Liver (tissue), 9 donors: ENCODE results near the gene C1orf21. TPM values are rescaled to one million over a fixed set of nuclear protein-coding genes. Genes with fewer than 3 reads are reported as not detected.
A peak's percentile ranks its signal among the peaks of the same experiment; 100 is the strongest.

Experiments used
- DNase-seq: peaks from one replicate; pipeline ENCODE4 v3.0.0-alpha.2; 2017; ENCODE audit warnings: low spot score
- H3K27ac ChIP-seq, 2 donors: one replicate each; pipeline ENCODE4 v1.7.0; 2013; ENCODE audit warnings: inconsistent platforms in 2 of 2, low read length in 2 of 2, control low read depth in 1 of 2, low read depth in 1 of 2, mild to moderate bottlenecking in 1 of 2
- H3K27me3 ChIP-seq, 4 donors: one replicate each; pipeline versions ENCODE4 v1.6.1 to v1.7.0; 2013; ENCODE audit warnings: low read length in 3 of 4, inconsistent platforms in 1 of 4, mild to moderate bottlenecking in 1 of 4, moderate library complexity in 1 of 4; ENCODE audit not compliant: control insufficient read depth in 4 of 4, insufficient read depth in 4 of 4
- H3K36me3 ChIP-seq, 4 donors: one replicate each; pipeline versions ENCODE4 v1.6.1 to v1.7.0; 2013; ENCODE audit warnings: low read length in 3 of 4, mild to moderate bottlenecking in 3 of 4, low read depth in 1 of 4, moderate library complexity in 1 of 4; ENCODE audit not compliant: control insufficient read depth in 4 of 4, insufficient read depth in 3 of 4
- H3K4me1 ChIP-seq, 4 donors: one replicate each; pipeline versions ENCODE4 v1.6.1 to v1.7.0; 2013; ENCODE audit warnings: low read length in 3 of 4, mild to moderate bottlenecking in 3 of 4, moderate library complexity in 1 of 4; ENCODE audit not compliant: control insufficient read depth in 4 of 4, insufficient read depth in 4 of 4
- H3K4me3 ChIP-seq, 3 donors: one replicate each; pipeline versions ENCODE4 v1.6.1 to v1.7.0; 2013; ENCODE audit warnings: low read length in 3 of 3, control low read depth in 1 of 3, low read depth in 1 of 3, mild to moderate bottlenecking in 1 of 3
- H3K9ac ChIP-seq, 2 donors: one replicate each; pipeline ENCODE4 v1.7.0; 2013; ENCODE audit warnings: low read length in 2 of 2, mild to moderate bottlenecking in 2 of 2, moderate library complexity in 2 of 2, control low read depth in 1 of 2, low read depth in 1 of 2
- H3K9me3 ChIP-seq, 4 donors: one replicate each; pipeline versions ENCODE4 v1.6.1 to v1.7.0; 2013; ENCODE audit warnings: low read length in 3 of 4; ENCODE audit not compliant: control insufficient read depth in 4 of 4
- ATF3 ChIP-seq: IDR thresholded peaks from 2 replicates; pipeline ENCODE4 v1.6.1; 2016; ENCODE audit warnings: antibody characterized with exemption
- EGR1 ChIP-seq, 2 donors: IDR thresholded peaks; 2 replicates each; pipeline ENCODE4 v1.6.1; 2016 to 2018; ENCODE audit warnings: antibody characterized with exemption in 2 of 2, low read depth in 2 of 2
- FOXA2 ChIP-seq: IDR thresholded peaks from 2 replicates; pipeline ENCODE4 v1.6.1; 2016; ENCODE audit warnings: antibody characterized with exemption
- GABPA ChIP-seq, 2 donors: IDR thresholded peaks in 1 of 2; conservative IDR thresholded peaks in 1 of 2; 2 replicates each; pipeline ENCODE4 v1.6.1; 2016; ENCODE audit warnings: antibody characterized with exemption in 2 of 2, mild to moderate bottlenecking in 1 of 2, moderate library complexity in 1 of 2
- HNF4A ChIP-seq, 2 donors: conservative IDR thresholded peaks; 2 replicates each; pipeline ENCODE4 v1.6.1; 2016; ENCODE audit warnings: antibody characterized with exemption in 2 of 2, mild to moderate bottlenecking in 2 of 2
- HNF4G ChIP-seq: IDR thresholded peaks from 2 replicates; pipeline ENCODE4 v1.6.1; 2016; ENCODE audit warnings: antibody characterized with exemption
- JUND ChIP-seq, 2 donors: IDR thresholded peaks; 2 replicates each; pipeline ENCODE4 v1.6.1; 2016; ENCODE audit warnings: antibody characterized with exemption in 2 of 2
- NR2F2 ChIP-seq: IDR thresholded peaks from 2 replicates; pipeline ENCODE4 v1.6.1; 2016; ENCODE audit warnings: antibody characterized with exemption
- RAD21 ChIP-seq, 2 donors: IDR thresholded peaks; 2 replicates each; pipeline ENCODE4 v1.6.1; 2016; ENCODE audit warnings: antibody characterized with exemption in 2 of 2, mild to moderate bottlenecking in 2 of 2
- RXRA ChIP-seq, 2 donors: IDR thresholded peaks; 2 replicates each; pipeline ENCODE4 v1.6.1; 2017 to 2018; ENCODE audit warnings: antibody characterized with exemption in 2 of 2, mild to moderate bottlenecking in 1 of 2
- SP1 ChIP-seq: IDR thresholded peaks from 2 replicates; pipeline ENCODE4 v1.6.1; 2018; ENCODE audit warnings: antibody characterized with exemption, mild to moderate bottlenecking
- TAF1 ChIP-seq: conservative IDR thresholded peaks from 2 replicates; pipeline ENCODE4 v1.6.1; 2016; ENCODE audit warnings: antibody characterized with exemption, mild to moderate bottlenecking
- ZBTB33 ChIP-seq: IDR thresholded peaks from 2 replicates; pipeline ENCODE4 v1.6.1; 2016; ENCODE audit warnings: antibody characterized with exemption
- WGBS: extraction: QIAGEN DNeasy Blood & Tissue Kit; methylation state at CpG from one replicate; pipeline ENCODE4 v1.1.7; 2013; 5-methylcytosine and 5-hydroxymethylcytosine counted together
- polyA plus RNA-seq, 2 donors: library from polyadenylated mRNA; stranded (reverse) in 1 of 2; unstranded in 1 of 2; fragments of 200-250 nt in 1 of 2; fragments of >200 nt in 1 of 2; fragmentation: Nextera tagmentation in 1 of 2; extraction: Ambion mirVana in 1 of 2; gene quantifications; one replicate each; pipeline versions ENCODE4 v1.2.1 to v1.2.3, GENCODE V29; 2013 to 2015
- total RNA-seq, 2 donors: library from RNA; depleted of rRNA; stranded (reverse); fragments of >200 nt; gene quantifications; one replicate each; pipeline ENCODE4 v1.2.3, GENCODE V29; 2014
- TF ChIP-seq, protein P1 (sequence below): IDR thresholded peaks from 2 replicates; pipeline ENCODE4 v1.6.1; 2016; ENCODE audit warnings: antibody characterized with exemption, mild to moderate bottlenecking
- donor health status: healthy.
- donor health status: healthy.
- donor health status: healthy.
- donor health status: healthy.
- donor health status: healthy.

The C1orf21 gene
- total and polyA plus RNA-seq, 4 donors, result 2.3 to 21.3 (median 13.4) TPM

DNA sequence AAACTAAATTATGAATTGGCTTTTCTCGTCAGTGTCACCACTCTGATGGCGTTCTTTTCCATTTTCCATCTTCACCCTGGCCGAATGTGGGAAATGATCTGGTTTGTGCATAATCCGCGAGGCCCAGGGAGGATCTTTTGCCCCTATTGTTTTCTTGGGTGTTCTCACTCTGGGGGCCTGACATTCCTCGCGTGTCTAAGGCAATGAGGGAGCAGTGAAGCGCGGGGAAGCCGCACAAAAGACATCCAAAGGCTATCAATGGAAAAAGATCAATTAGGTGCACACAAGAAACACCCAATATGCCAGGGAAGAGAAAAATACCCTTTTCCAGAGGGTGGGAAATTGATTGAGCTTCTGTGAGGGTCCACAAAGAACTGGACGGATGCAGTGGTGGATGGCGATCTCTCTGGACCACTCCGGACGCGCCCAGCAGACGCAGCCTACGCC is 941 bp upstream of the C1orf21 start:
- Histone ChIP-seq H3K9ac (peak overlapping the region; percentile 8 to 54), H3K4me3 (peak overlapping the region in 2 of 3 donors; percentile 68 to 82), H3K36me3 (no peaks in the 10 kb centered on the region), H3K4me1 (peaks cover 0 to 21% (median 11%) of the 10 kb centered on the region in 4 donors), H3K9me3 (no peaks in the 10 kb centered on the region), H3K27me3 (peaks cover 0 to 3% (median 0%) of the 10 kb centered on the region in 4 donors), H3K27ac (peak overlapping the region; percentile 53 to 83)
- WGBS, result 50% methylated on average over 17 of the region's 17 CpGs
- DNase-seq, result no peak
- TF ChIP-seq ATF3, result no peak
- TF ChIP-seq EGR1 (IDR thresholded peaks at IDR 0.05; ENCODE audit: low read depth in 2 of 2), result no peak
- no peak for TF ChIP-seq RAD21 (IDR thresholded peaks at IDR 0.05)
- TF ChIP-seq HNF4G, result no peak

DNA sequence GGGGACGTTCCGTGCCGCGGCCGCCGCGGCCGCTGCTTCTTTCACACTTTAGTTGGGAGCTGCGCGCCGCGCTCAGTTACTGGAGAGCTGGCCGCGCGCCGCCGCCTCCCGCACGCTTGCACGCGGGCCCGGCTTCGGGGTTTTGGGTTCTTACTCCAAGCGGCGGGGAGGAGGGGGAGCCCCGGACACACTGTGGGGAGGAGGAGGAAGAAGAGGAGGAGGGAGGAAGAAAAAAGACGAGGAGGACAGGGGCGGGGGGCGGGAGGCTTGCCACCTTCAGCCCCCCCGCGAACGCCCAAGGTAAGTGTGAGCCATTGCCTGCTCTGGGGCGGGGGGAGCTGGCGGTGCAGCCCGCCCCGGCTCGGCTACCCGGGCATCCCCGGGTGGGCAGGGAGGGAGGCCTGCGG is 243 bp downstream of the C1orf21 start:
- no peaks in the 10 kb centered on the region for H3K9me3 ChIP-seq
- peaks cover 0 to 3% (median 0%) of the 10 kb centered on the region in 4 donors for H3K27me3 ChIP-seq
- peak overlapping the region; percentile 44 to 82 (median 78) for H3K4me3 ChIP-seq
- peaks cover 0 to 21% (median 11%) of the 10 kb centered on the region in 4 donors for H3K4me1 ChIP-seq
- no peak for TF ChIP-seq ZBTB33
- TF ChIP-seq RAD21 (IDR thresholded peaks at IDR 0.05), result peak in 1 of 2 donors; percentile 31
- no peak overlapping the region for H3K9ac ChIP-seq
- H3K36me3 ChIP-seq, result no peaks in the 10 kb centered on the region
- WGBS, result under 1% methylated on average over 40 of the region's 40 CpGs
- DNase-seq, result no peak
- H3K27ac ChIP-seq, result peak overlapping the region; percentile 69 to 83

DNA sequence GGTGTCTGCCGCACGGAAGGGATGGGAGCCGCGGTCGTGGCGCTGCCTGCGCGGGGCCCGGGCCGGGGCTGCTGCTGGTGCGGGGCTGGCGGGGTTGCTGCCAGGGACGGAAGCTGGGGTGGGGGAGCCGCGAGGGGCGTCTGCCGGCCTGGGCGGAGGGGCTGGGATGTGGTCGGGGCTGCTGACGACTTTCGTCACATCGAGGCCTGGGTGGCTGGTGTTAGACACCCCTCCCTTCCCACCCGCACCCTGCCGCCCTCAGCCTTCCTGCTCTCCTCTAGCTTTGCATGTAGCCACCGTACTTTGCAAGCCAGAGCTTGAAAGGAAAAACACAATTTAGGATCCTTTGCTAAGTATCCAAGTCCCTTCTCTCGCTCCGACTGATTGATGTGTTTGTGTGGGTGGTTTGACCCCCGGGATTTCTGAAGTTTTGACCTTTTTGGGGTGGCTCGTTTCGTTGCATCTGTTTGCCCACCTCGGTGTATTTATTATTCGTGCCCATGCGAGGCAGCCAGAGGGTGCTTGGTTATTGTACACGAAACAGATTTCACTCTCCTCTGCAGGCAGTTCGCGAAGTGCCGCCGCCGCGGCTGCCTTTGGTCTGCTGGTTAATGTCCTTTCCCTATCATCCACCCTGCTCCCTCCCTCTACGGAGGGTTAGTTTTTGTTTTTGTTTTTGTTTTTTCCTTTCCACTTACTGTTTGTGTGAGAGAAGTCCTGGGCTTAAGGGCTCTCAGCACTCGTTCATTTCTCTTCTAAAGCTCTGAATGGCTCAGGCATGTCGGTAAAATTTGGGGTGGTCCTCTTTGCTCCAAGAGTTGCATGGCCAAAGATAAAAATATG is 868 bp downstream of the C1orf21 start:
- DNase-seq, result peak; percentile 52
- under 1% methylated on average over 43 of the region's 43 CpGs for WGBS
- Histone ChIP-seq H3K9ac (peak overlapping the region; percentile 50 to 93), H3K4me1 (peaks cover 0 to 21% (median 11%) of the 10 kb centered on the region in 4 donors), H3K27ac (peak overlapping the region; percentile 69 to 83), H3K27me3 (no peaks in the 10 kb centered on the region), H3K4me3 (peak overlapping the region; percentile 44 to 82 (median 78)), H3K36me3 (no peaks in the 10 kb centered on the region), H3K9me3 (no peaks in the 10 kb centered on the region)
- TF ChIP-seq HNF4G, result no peak
- no peak for TF ChIP-seq TAF1
- TF ChIP-seq RXRA (IDR thresholded peaks at IDR 0.05), result peak in 1 of 2 donors; percentile 14
- peak in 1 of 2 donors; percentile 52 for TF ChIP-seq RAD21 (IDR thresholded peaks at IDR 0.05)

GRCh38 chr1:184388319-184388889 is 1.6 kb downstream of the C1orf21 start:
- no peaks in the 10 kb centered on the region for H3K9me3 ChIP-seq
- H3K36me3 ChIP-seq, result no peaks in the 10 kb centered on the region
- H3K27me3 ChIP-seq, result no peaks in the 10 kb centered on the region
- DNase-seq, result no peak
- peak overlapping the region; percentile 50 to 93 for H3K9ac ChIP-seq
- H3K4me3 ChIP-seq, result peak overlapping the region; percentile 44 to 82 (median 78)
- H3K27ac ChIP-seq, result peak overlapping the region; percentile 69 to 83
- peaks cover 0 to 21% (median 11%) of the 10 kb centered on the region in 4 donors for H3K4me1 ChIP-seq
- WGBS, result 9% methylated on average over 7 of the region's 7 CpGs
- TF ChIP-seq JUND (IDR thresholded peaks at IDR 0.05) (no peak), HNF4G (no peak), HNF4A (conservative IDR thresholded peaks at IDR 0.05) (no peak), EGR1 (IDR thresholded peaks at IDR 0.05; ENCODE audit: low read depth in 2 of 2) (no peak), SP1 (no peak), TAF1 (no peak), FOXA2 (no peak), RXRA (IDR thresholded peaks at IDR 0.05) (no peak), NR2F2 (no peak), GABPA (IDR thresholded peaks at IDR 0.05 in 1 of 2, conservative IDR thresholded peaks at IDR 0.05 in 1 of 2) (no peak), RAD21 (IDR thresholded peaks at IDR 0.05) (no peak)
- TF ChIP-seq, protein P1, sequence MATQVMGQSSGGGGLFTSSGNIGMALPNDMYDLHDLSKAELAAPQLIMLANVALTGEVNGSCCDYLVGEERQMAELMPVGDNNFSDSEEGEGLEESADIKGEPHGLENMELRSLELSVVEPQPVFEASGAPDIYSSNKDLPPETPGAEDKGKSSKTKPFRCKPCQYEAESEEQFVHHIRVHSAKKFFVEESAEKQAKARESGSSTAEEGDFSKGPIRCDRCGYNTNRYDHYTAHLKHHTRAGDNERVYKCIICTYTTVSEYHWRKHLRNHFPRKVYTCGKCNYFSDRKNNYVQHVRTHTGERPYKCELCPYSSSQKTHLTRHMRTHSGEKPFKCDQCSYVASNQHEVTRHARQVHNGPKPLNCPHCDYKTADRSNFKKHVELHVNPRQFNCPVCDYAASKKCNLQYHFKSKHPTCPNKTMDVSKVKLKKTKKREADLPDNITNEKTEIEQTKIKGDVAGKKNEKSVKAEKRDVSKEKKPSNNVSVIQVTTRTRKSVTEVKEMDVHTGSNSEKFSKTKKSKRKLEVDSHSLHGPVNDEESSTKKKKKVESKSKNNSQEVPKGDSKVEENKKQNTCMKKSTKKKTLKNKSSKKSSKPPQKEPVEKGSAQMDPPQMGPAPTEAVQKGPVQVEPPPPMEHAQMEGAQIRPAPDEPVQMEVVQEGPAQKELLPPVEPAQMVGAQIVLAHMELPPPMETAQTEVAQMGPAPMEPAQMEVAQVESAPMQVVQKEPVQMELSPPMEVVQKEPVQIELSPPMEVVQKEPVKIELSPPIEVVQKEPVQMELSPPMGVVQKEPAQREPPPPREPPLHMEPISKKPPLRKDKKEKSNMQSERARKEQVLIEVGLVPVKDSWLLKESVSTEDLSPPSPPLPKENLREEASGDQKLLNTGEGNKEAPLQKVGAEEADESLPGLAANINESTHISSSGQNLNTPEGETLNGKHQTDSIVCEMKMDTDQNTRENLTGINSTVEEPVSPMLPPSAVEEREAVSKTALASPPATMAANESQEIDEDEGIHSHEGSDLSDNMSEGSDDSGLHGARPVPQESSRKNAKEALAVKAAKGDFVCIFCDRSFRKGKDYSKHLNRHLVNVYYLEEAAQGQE, result no peak
